GM18526 (cell line): ENCODE measurements around the gene MZB1.

ENCODE experiments used
- POLR2A ChIP-seq: IDR thresholded peaks from 3 replicates; pipeline ENCODE4 v1.6.1; 2011; ENCODE audit not compliant: insufficient read length; ENCODE audit errors: extremely low read depth

The MZB1 gene

DNA sequence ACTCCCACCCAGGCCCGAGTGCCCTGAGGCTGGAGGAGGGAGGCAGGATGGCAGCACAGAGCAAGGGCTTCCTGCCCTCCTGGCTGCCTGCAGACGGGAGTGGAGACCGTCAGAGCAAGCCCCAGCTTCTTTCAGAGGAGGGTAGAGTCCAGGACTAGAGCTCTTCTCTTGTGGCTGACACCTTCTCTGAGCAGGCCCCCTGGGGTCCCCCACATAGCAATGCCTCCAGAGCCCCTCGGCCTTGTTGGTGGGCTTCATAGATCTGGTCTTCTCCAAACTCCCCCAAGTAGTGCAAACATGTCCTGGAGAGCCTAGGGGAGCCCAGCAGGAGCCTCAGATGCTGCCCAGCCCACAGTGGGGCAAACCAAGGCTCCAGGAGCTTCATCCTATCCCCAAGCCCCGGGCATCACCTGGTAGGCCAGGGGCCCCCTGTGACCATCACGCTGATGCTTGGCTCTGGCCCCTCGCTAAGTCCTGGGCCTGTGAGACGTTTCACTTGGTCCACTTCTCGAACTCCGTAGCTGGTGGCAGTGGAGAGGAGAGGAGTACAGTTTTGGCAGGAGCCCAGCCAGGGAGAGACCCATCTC lies 2.0 kb downstream of the MZB1 start:
- TF ChIP-seq POLR2A = no peak

DNA sequence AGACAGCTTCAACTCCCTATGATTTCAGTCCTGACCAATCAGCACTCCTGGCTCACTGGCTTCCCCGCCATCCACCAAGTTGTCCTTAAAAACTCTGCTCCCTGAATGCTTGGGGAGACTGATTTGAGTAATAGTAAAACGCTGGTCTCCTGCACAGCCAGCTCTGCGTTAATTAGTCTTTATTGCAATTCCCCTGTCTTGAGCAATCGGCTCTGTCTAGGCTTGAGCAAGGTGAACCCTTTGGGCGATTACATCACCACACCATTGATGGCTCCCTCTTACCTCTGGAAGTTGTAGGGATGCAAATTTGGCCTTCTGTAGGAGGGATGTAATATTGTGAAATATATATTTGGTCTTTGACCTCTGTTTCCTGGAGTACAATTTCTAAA lies 3.7 kb downstream of the MZB1 start:
- TF ChIP-seq POLR2A = no peak

DNA sequence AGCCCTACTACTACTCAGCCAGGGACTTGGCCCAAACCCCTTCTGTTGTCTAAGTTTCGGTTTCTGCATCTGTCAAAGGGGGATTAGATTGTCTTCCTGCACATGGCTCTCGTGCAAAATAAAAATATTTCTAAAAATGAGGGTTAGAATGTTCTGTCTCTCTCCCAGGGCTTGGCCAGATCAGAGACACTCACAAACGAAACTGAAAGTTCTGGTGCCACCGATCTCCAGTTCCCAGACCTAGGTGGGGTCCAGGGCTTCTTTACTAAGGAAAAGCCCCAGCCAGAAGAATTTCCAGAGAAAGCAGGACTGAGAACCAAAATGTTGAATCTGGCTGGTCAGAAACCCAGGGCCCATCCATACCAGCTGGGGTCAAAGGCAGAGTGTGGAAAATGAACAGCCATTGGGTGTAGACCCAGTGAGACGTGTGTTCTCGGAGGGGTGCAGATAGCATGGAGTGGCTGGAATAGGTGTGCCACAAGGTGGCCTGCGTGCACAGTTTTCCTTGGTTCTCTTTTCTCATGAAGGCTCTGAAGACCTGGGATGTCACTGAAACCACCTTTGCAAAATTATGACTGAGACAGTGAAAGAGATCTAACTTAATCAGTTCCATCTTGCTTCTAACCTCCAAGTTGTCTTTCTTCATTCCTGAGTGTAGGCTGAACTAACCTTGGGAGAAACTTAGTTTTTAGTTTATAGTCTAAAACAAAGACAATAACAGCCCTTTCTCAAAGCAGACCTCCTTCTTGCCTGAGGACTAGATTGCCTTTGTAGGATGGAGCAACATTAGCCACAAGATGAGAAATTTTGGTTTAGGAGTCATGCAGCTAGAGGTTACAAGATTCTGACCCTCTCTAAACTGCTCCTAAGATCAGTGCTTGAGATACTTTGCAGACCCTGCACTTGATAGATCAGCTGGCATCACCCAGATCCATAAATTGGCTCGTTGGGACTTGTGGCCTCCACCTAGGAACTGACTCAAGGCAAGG lies 4.4 kb downstream of the MZB1 start:
- TF ChIP-seq POLR2A = no peak

DNA sequence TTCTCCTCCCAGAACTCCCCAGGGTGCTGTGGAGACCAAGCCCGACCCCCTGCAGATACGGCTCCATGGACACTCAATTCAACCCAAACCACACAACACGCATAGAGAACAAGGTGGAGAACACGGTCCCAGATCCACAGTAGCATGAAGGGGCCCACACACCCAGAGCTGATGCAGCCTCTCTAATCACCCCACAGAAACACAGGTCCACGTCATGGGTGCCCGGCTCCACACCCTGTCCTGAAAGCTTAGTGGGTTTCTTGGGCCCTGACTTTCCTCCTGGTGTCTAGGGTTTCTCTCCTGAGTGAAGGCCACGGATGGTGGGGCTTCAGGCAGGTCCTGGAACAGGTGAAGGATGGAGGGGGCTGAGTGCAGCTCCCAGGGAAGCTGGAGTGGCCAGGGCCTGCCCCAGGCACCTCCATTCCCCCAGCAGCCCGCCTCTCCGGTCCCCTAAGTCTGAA lies 5.1 kb downstream of the MZB1 start:
- peak; percentile 30 for TF ChIP-seq POLR2A

DNA sequence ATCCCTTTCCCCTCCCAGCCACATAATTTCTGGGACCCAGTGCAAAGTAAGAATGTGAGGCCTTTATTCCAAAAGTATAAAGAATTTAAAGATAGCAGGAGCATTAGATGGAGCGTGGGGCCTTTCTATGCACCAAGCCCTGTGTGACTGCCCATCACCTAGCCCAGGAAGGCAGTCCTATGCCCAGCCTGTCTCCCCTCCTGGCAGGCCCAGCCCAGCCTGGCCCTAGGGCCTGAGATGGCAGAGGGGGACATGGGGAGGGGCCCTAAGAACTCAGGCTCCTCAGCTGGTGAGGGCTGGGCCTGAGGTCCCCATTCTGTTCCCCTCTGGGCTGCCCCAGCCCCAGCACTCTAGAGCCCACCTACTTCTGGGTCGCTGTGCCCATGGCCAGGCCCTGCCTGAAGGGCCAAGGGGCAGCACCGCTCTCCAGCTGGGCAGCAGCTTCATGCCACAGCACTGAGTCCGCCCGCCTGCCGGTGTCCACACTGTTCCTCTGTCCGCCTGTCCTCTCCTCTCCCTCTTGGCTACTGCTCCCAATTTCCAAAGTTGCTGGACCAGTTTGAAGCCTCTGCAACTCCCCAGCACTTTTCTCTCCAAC lies 5.6 kb downstream of the MZB1 start:
- no peak for TF ChIP-seq POLR2A

DNA sequence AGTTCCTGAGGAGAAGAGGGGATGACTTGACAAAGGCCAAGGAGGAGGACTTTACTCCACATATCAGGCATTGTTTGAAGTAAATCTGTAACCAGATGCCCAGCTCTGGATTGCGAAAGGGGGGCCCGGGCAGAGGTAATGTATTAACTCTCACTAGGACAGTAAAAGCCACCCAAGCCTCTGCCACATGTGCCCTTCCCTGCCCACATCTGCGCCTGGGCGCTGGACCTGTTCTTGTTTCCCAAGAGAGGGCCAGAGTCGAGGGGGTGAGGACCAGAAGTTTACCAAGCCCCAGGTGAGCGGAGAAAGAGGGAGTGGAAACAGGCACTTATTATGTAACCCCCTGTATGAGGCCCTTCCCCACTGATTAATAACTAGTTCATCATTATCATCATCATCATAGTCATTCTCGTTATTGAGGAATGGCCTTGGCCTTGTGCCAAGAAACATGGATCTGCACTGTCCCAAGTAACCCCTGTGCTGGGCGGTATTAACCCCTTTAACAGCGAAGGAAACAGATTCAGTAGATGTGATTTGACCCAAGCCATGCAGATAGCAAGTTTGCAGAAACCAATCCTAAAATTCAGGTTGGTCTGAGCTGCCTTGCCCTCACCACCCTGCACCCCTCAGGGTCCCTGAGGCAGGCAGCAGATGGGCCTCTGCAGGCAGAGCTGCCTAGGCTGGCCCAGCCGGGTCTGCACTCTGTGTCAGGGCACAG lies 6.3 kb downstream of the MZB1 start, which contains the start of gene SLC23A1:
SLC23A1 (minus strand) TSS at position 23 of the 718 bp plus-strand sequence. CDS start 44 bp downstream, outside the sequence.
- TF ChIP-seq POLR2A = no peak

DNA sequence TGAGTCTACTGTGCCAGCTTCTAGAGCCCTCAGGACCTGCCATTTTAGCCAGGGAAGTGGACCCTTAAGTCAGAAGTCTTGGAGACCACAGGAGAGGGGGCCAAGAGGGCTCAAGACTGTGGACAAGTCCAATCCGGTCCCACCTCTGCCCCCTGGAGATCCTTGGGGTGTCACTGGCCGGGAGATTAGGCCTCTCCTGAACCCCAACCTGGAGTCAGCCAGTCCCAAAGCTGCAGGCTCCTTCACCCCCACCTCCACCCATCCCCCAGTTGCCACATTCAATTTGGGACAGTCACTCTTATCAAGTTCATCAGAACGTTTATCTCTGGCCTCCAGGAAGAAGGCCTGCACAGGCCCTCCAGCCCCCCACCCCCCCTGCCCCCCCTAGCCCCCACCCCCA lies 6.9 kb downstream of the MZB1 start:
- TF ChIP-seq POLR2A = no peak

DNA sequence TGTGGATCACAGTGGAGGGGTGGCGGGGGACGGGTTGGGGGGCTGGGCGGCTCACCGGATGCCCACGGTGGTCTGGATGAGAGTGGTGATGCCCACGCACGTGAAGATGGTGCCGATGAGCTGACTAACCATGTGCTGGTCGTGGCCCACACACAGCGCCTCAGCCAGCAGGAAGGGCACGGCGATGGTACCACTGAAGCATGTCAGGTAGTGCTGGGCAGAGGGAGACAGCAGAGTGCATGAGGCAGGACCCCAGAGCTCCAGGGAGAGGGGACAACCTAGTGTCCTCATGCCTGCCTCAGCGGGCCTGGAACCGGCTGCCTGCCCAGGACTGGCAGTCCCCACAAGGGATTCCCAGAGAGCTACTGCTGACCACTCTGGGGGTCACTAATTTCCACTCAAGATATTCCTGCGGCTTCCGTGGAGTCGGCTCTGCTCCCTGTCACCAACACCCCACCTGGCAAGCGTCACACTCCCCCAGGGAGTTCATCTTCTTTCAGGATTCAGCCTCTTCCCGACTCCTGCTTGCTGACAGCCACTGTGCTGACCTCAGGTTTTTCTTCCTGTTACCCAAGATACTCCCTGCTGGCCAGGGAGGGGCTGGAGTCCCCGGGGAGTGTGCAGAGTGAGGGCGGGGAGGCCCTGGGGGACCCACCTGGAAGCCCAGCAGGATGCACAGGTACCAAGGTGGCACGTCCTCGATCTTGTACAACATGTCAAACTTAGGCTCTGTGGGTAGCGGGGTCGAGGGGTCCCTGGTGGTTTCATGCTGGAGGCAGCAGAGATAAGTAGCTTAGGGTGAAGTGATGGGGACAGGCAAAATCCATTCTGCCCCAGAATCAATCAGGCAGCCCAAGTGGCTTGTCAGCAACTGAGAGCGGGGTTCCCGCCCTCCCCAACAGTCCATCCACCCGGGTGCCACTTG lies 7.6 kb downstream of the MZB1 start:
- peak; percentile 20 for TF ChIP-seq POLR2A

DNA sequence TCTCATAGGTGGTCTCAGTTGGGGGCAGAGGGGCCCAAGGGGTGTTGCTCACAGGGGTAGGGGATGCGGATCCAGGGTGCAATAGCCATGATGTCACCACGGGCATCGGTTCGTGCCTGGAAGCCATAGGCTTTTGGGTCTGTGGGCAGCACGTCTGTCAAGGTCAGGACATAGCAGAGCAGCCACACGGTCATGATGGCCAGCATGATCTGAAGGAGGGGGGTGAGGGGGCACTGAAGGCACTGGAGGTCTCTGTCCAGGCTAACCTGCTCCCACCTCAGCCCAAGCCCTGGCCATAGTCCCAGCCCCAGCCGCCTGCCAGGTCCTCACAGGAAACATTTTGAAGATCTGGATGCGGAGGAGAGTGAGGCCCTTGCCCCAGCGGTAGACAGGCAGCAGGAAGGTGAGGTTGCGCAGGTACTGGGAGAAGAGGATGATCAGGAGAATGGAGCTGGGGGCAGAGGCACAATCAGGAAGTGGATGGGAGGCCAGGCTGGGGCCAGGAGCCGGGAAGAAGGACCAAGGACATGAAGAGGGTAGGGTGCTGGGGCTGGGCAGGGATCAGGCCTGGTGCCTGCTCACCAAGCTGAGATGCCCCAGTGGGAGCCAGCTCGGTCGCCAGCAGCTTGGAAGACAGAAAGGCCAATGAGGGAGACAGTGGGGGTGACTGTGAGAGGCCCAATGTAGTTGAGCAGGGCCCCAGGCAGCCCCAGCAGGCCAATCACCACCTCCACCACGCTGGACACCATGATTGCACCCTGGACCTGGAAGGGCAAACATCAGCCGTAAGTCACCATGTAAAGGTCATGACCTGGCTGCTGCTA lies 9.9 kb downstream of the MZB1 start:
- no peak for TF ChIP-seq POLR2A

DNA sequence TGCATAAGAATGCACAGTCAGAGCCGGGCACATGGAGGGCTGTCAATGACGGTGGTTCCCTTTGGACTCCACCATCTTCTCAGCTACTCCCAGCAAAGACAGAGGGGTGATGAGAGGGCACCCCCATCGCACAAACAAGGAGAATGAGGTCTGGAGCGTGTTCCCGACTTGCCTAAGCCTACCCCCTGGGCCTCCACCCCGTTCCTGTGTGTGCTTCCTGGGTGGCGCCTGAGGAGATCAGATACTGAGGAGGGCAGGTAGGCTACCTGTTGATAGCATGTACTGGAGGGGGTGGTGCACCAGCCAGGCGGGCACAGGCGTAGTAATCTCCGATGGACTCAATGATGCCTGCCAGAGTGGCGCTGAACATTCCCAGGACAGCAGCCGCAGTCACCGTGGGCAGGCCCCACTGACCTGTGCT lies 10.8 kb downstream of the MZB1 start:
- TF ChIP-seq POLR2A = no peak

DNA sequence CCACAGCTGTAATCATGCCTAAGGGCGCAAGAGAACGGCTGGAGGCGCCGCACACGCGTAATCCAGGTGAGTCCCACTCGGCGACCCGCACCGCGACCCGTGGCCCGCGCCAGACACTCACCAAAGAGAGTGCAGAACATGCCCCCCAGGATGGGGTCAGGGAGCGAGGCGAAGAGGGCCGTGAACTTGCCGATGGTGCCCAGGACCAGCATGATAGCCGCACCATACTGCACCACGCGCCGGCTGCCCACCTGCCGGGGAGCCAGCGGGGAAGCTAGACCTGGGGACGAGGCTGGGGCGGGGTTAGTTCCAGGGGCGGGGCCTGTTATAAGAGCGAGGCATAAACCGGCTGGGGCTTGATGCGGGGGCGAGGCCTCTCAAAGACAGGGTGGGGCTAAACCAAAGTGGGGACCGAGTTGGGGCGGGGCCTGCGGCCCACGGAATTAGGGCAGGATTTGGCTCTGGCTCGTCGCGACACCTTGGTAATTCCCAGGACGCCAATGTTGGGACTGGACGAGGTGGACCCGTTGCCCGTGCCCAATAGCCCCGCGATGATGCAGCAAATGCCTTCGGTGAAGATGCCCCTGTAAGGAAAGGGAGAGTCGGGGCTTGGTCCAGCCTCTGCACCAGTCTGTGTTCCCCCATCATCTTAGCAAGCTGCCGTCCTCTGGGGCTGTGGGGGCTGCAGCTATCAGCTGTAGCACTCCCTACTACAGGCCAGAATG lies 11.4 kb downstream of the MZB1 start:
- TF ChIP-seq POLR2A = no peak

DNA sequence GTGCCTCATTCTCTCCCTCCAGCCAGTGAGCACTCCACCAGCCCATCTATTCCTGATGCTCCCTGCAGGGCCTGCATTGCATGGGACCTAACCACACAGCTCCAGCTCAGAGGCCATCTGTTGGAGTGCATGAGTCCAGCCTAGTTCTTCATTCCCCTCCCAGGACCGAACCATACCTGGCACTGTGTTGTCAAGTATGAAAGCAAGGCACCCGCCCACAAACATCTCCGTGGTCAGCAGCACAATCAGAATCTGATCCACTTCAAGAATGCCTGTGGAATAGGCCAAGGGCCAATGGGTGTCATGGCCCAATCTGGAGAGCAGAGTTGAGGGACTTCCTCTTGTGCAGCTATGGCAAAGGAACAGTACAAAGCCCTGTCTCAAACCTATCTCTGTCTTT lies 12.5 kb downstream of the MZB1 start:
- TF ChIP-seq POLR2A = no peak

DNA sequence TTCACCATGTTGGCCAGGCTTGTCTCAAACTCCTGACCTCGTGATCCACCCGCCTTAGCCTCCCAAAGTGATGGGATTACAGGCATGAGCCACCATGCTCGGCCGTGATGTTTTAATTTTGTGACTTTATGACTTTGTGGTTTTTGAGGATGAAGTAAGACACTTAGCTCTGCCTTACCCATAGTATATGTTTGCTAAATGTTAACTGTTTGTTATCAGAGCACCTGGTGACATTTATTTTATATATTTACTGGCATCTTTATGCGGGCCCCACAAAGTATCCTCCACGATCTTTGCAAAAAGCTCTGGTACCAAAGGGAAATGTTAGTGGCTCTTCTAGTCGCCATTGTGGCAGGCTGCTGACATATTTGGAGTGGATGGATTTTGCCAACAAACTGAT lies 13.3 kb downstream of the MZB1 start:
- no peak for TF ChIP-seq POLR2A
